ENCODE measurements around the gene HLA-DRA. TPM values are rescaled to one million over a fixed set of nuclear protein-coding genes. Genes with fewer than 3 reads are reported as not detected.

The HLA-DRA gene
- total RNA-seq, 1 donor from 2014 or later, result 0.28 TPM

DNA sequence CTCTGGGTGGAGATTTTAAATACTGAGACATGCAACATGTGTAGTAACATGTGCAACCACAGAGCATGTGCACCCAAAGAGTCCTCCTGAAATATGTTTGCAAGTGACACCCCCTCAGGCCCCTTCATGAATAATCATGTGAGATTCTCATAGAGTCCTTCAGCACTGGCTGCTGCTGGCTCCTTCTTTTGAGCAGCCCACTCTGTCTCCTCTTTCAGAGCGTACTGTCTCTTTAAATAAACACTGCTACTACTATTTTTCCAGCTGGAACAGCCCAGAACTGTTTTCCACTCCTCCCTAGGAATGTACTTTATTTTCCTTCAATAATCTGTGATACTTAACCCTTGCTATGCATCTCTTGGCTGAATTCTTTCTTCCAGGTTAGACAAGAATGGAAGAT, 48.4 kb downstream of the HLA-DRA start:
- no peaks in the 10 kb centered on the region for H3K36me3 Mint-ChIP-seq (ENCODE audit: low read depth, unreplicated experiment)
- peaks cover 2% of the 10 kb centered on the region for H3K27me3 Mint-ChIP-seq (ENCODE audit: unreplicated experiment)
- H3K4me1 Mint-ChIP-seq (ENCODE audit: unreplicated experiment), result no peaks in the 10 kb centered on the region
- DNase-seq (ENCODE audit: low spot score), result no peak
- H3K9me3 Mint-ChIP-seq (ENCODE audit: unreplicated experiment), result no peaks in the 10 kb centered on the region
- TF ChIP-seq, protein P1, sequence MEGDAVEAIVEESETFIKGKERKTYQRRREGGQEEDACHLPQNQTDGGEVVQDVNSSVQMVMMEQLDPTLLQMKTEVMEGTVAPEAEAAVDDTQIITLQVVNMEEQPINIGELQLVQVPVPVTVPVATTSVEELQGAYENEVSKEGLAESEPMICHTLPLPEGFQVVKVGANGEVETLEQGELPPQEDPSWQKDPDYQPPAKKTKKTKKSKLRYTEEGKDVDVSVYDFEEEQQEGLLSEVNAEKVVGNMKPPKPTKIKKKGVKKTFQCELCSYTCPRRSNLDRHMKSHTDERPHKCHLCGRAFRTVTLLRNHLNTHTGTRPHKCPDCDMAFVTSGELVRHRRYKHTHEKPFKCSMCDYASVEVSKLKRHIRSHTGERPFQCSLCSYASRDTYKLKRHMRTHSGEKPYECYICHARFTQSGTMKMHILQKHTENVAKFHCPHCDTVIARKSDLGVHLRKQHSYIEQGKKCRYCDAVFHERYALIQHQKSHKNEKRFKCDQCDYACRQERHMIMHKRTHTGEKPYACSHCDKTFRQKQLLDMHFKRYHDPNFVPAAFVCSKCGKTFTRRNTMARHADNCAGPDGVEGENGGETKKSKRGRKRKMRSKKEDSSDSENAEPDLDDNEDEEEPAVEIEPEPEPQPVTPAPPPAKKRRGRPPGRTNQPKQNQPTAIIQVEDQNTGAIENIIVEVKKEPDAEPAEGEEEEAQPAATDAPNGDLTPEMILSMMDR (IDR thresholded peaks at IDR 0.05; ENCODE audit: unreplicated experiment), result no peak
- no peak overlapping the region for H3K4me3 Mint-ChIP-seq (ENCODE audit: unreplicated experiment)
- H3K27ac Mint-ChIP-seq (ENCODE audit: unreplicated experiment), result no peak overlapping the region

DNA sequence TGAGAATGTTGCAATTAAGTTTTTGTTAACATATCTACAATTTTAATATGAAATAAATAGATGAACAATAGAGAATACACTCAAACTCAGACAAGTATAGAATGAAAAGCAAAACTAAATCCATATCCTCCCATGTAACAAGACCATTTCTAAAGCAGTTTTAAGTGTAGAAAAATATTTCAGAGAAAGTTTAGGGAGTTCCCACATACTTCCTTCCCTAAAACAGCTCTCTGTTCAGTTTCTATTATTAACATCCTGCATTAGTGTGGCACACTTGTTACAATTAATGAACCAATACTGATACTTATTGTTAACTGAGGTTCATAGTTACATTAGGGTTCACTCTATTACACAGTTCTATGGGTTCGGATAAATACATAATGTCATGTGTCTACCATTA, 52.0 kb downstream of the HLA-DRA start:
- Mint-ChIP-seq H3K36me3 (ENCODE audit: low read depth, unreplicated experiment) (no peaks in the 10 kb centered on the region), H3K27me3 (ENCODE audit: unreplicated experiment) (no peaks in the 10 kb centered on the region), H3K4me3 (ENCODE audit: unreplicated experiment) (no peak overlapping the region)

DNA sequence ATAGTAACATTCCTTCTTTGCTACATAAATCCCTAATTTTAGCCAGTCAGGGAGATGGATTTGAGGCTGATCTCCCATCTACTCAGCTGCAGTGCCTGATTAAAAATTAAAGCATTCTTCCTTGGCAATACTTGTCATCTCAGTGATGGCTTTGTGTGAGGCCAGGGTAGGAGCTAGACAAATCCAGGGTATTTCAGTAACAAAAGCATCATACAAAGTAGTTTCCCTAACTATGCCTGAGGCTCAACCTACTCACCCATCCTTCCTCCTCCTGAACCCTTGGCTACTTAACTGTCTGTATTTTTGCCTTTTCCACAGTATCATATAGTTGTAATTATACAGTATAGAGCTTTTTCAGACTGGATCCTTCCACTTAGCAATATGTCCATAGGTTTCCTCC, 52.7 kb downstream of the HLA-DRA start:
- Mint-ChIP-seq H3K9me3 (ENCODE audit: unreplicated experiment) (no peaks in the 10 kb centered on the region), H3K4me3 (ENCODE audit: unreplicated experiment) (no peak overlapping the region), H3K27ac (ENCODE audit: unreplicated experiment) (no peak overlapping the region), H3K36me3 (ENCODE audit: low read depth, unreplicated experiment) (no peaks in the 10 kb centered on the region), H3K27me3 (ENCODE audit: unreplicated experiment) (no peaks in the 10 kb centered on the region), H3K4me1 (ENCODE audit: unreplicated experiment) (no peaks in the 10 kb centered on the region)
- no peak for DNase-seq (ENCODE audit: low spot score)
- TF ChIP-seq, protein P1 (IDR thresholded peaks at IDR 0.05; ENCODE audit: unreplicated experiment), result no peak

More for the DNA sequence above, 52.0 kb downstream of the HLA-DRA start:
- no peak for DNase-seq (ENCODE audit: low spot score)
- Mint-ChIP-seq H3K4me1 (ENCODE audit: unreplicated experiment) (no peaks in the 10 kb centered on the region), H3K27ac (ENCODE audit: unreplicated experiment) (no peak overlapping the region), H3K9me3 (ENCODE audit: unreplicated experiment) (no peaks in the 10 kb centered on the region)
- TF ChIP-seq, protein P1 (IDR thresholded peaks at IDR 0.05; ENCODE audit: unreplicated experiment), result no peak

Other genes with a start within 250 kb of the HLA-DRA start
- gene PBX2, start 249.7 kb upstream of the HLA-DRA start, total RNA-seq (ENCODE audit: unreplicated experiment), result 308 TPM
- 49.0 TPM for gene GPSM3, start 247.2 kb upstream of the HLA-DRA start, total RNA-seq (ENCODE audit: unreplicated experiment)
- gene NOTCH4, start 215.8 kb upstream of the HLA-DRA start, total RNA-seq (ENCODE audit: unreplicated experiment), result 151 TPM
- gene TSBP1, start 68.0 kb upstream of the HLA-DRA start, total RNA-seq (ENCODE audit: unreplicated experiment), result not detected
- not detected for gene BTNL2, start 32.7 kb upstream of the HLA-DRA start, total RNA-seq (ENCODE audit: unreplicated experiment)
- 0.82 TPM for gene HLA-DRB5, start 90.4 kb downstream of the HLA-DRA start, total RNA-seq (ENCODE audit: unreplicated experiment)
- gene HLA-DRB1, start 150.0 kb downstream of the HLA-DRA start, total RNA-seq (ENCODE audit: unreplicated experiment), result 5.1 TPM
- not detected for gene HLA-DQA1, start 197.5 kb downstream of the HLA-DRA start, total RNA-seq (ENCODE audit: unreplicated experiment)
- 22.0 TPM for gene HLA-DQB1, start 226.8 kb downstream of the HLA-DRA start, total RNA-seq (ENCODE audit: unreplicated experiment)

Data from endothelial cell (in vitro differentiated cells).